RCC 7860 (cell line): ENCODE data around the gene ANKRD33B.

ENCODE experiments used
- DNase-seq: peaks from one replicate; pipeline ENCODE4 v3.0.0-alpha.2; 2015; ENCODE audit warnings: low spot score
- FAIRE-seq: peaks from 2 replicates; lab custom pipeline; 2012; peaks lifted over from hg19 to GRCh38; lab: Jason Lieb, UNC

Gene ANKRD33B

DNA sequence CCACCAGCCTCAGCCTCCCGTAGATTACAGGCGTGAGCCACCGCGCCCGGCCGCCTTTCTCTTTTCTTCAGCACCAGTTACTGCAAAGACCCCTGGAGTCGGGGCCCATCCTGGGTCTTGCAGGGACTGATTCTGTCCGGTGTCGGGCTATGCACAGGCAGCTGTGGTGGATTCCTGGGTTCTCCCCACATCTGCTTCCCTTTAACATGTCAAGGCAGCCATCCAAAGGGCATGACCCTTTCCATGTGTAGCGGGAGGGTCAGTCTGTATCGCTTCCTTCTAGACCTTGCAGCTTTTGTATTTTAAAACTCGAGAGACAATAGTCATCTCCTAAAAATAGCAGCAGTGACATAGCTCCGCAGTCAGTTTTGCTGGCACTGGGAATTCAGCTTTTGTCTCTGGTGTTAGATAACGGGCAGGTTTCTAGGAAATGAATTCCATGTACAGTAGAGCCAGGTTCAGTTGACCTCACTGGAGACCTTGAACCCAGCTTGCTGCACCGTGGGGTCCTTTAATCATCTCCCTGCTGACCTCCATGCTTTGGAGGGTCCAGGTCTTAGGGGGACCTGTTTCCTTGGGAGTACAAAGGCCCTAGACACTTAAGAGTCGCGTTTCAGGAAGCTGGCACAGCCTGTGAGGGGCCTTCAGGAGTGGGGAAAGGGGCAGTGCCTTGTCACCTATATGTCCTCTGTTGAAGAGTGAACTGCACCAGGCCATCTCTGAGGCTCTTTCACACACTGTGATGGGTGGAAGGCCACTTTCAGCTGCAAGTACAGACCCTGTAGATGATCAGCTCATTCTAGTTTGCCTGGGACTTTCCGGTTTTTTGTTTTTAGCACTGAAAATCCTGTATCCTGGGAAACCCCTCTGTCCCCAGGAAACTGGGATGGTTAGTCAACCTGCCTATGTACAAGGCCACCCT, 13.8 kb downstream of the ANKRD33B start:
- FAIRE-seq (no peak), DNase-seq (peak; percentile 45)

DNA sequence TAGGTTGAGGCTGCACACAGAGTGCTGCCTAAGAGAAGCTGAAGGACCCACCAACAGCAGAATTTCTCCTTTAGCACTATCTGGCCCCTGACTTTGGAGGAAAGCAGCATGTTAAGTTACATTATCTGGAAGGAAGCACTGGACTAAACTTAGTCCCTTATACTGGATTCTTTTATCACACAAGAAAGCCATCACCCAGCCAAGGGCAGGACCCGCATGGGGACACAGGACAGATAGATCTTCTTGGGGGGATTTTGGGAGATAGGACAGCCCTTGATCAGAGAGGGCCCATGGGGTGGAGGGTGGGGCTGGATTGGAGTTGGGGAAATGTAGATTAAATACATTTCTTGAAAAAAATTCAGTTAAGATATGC, 14.4 kb downstream of the ANKRD33B start:
- no peak for FAIRE-seq
- DNase-seq = no peak

- DNase-seq (no peak), FAIRE-seq (no peak)
Observed at GRCh38 chr5:10578869-10579268, 15.0 kb downstream of the ANKRD33B start.

GRCh38 chr5:10579536-10580521, 16.0 kb downstream of the ANKRD33B start:
- DNase-seq (no peak), FAIRE-seq (no peak)

GRCh38 chr5:10580531-10581423, 16.9 kb downstream of the ANKRD33B start:
- no peak for FAIRE-seq
- no peak for DNase-seq

- DNase-seq (no peak), FAIRE-seq (no peak)
Observed at GRCh38 chr5:10581424-10581748, 17.5 kb downstream of the ANKRD33B start.

DNA sequence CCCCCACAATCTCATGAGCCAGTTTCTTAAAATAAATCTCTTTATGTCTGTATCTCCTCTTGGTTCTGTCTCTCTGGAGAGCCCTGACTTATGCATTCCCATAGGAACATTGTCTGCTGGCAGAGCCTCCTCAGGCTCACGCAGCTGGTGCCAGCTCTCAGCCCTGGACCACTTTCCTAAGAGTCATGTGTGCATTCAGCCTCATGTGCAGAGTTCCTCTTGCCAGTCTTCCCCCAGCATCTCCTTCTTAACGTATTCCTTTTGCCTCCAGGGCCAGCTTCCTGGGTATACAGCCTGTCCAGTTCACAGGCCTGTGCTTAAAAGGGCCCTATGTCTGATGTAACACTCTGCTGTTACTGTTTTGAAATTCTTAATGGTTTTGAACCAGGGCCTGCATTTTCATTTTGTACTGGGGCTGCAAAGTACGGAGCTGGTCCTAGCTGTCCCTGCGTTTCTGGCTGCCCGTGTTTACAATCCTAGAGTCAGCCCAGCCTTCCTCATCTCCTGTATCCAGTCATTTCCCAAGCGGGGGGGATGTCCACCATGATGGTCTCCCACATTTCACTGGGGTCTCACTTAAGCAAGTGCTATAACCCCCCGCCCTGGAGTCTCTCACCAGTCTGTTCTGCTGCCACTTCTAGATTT, 18.1 kb downstream of the ANKRD33B start:
- FAIRE-seq (no peak), DNase-seq (no peak)

GRCh38 chr5:10582512-10582897, 18.6 kb downstream of the ANKRD33B start:
- FAIRE-seq = no peak
- DNase-seq = no peak

GRCh38 chr5:10583663-10584572, 20.0 kb downstream of the ANKRD33B start:
- FAIRE-seq = no peak
- no peak for DNase-seq

- FAIRE-seq = no peak
- no peak for DNase-seq
Observed at GRCh38 chr5:10584714-10585517, 21.0 kb downstream of the ANKRD33B start.

DNA sequence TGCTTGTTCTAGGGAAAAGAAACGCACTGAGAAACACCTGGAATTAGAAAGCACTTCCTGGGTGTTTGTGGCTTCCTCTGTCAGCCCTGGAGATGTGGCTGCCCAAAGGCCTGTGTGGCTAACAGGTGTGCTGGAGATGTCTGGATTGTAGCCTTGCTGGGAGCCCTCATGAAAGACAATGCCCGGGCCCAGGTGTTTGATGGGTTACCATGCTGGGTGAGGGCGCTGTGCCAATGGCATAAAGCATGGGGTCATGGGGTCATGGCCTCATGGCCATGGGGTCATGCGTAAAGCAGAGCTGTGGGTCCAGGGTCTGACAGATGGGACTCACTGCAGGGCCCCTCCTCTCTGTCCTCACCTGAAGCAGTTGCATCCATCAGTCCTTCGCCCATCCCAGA, 21.6 kb downstream of the ANKRD33B start:
- DNase-seq (no peak), FAIRE-seq (no peak)

- DNase-seq = no peak
- no peak for FAIRE-seq
Observed at GRCh38 chr5:10586008-10586407, 22.1 kb downstream of the ANKRD33B start.

- FAIRE-seq = no peak
- DNase-seq = no peak
Observed at GRCh38 chr5:10586555-10586954, 22.7 kb downstream of the ANKRD33B start.

DNA sequence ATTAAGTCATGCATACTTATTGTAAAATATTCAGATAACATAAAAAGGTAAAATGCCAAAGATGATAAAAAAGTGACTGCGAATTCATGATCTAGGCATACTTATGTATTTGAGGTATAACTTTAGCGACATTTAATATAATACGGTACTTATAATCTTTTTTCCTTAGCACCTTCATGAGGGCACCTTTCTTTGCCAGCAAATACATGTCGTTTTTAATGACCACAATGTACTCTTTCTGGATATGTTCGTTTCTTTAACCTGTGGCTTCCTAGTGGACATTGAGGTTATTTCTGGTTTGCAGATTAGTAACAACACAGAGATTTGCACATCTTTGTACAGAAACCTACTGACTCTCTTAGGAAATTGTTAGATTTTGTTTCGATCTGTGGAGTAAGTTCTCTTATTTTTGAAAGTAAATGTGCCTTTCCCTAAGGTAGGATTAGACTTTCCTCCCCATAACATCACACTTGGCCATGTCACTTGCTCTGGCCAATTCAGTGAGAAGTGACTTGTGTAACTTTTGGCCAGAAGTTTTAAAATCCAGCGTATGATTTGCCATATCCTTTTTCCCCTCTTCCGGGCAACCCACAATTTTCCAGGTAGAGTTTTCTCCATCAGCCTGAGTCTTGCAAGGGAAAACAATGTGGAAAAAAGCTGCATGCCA, 24.4 kb downstream of the ANKRD33B start:
- no peak for FAIRE-seq
- DNase-seq = no peak

DNA sequence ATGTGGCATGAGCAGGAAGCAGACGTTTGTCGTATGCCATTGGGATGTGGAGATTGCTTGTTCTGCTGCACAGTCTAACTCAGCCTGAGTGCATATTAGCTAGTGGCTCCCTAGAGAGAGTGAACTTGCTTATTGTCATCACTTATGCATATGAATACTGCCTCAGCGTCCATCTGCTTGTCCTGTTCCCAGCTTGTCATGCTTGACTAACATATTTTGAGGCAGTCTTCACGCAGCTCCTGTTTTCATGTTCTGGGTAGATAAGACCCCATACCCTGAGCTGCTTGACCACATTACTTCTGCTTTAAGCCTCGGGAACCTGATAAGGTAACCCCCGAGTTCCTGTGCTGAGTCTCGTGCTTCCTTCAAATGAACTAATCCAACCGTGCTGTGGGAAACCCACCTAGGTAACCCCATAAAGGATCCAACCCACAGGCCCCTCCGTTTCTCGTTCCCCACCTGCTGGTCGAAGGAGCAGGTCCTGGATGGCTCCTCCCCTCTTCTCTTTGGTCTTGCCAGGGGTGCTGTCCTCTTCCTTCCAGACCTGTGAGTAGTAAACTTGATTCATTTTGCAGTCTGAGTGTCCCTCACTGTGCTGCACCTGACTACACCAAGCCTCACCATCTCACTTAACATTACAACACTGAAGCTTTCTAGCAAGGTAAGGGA, 25.0 kb downstream of the ANKRD33B start:
- no peak for DNase-seq
- no peak for FAIRE-seq

DNA sequence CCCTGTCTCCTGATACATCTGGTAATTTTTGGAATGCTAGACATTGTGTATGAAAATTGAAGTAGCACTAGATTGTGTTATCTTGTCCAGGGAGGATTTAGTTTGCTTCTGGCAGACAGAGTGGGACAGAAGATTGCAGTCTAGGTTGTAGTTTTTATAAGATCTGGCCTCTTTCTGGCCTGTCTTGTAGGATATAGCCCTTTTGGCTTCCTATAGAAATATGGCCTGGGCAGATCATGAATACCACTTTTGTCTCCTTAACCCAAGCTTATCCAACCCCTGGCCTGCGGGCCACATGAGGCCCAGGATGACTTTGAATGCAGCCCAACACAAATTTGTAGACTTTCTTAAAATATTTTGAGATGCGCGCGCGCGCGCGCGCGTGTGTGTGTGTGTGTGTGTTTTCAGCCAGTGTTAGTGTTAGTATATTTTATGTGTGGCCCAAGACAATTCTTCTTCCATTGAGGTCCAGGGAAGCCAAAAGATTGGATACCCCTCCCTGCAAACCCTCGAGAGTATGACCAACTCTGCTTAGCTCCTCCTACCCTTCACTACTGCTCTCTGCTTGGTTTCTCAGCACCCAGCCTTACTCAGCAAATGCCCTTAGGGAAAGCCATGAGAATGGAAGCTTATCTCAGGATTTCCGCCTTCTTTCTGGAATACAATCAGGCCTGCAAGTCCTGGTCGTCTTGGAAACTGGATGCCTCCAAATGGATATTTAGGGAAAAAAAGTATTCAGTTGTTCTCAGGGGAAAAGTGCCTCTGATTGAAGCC, 26.5 kb downstream of the ANKRD33B start:
- FAIRE-seq (no peak), DNase-seq (no peak)

DNA sequence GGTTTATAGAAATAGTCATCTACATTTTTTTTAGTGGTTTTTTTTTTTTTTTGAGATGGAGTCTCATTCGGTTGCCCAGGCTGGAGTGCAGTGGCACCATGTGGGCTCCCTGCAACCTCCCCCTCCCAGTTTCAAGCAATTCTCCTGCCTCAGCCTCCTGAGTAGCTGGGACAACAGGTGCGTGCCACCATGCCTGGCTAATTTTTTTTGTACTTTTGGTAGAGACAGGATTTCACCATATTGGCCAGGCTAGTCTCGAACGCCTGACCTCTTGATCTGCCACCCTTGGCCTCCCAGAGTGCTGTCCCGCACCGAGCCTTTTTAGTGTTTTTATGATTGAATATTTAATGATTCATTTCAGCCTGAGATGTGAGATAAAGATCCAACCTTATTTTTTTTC, 27.3 kb downstream of the ANKRD33B start:
- no peak for DNase-seq
- no peak for FAIRE-seq
